Kidney (tissue), 14 donors: ENCODE data around the gene FGD3. TPM values are rescaled to one million over a fixed set of nuclear protein-coding genes. Genes with fewer than 3 reads are reported as not detected.

ENCODE experiments used
- DNase-seq, 5 donors: peaks; one replicate each; pipeline ENCODE4 v3.0.0-alpha.2; 2013 to 2020
- FAIRE-seq: peaks from 2 replicates; lab custom pipeline; 2012; peaks lifted over from hg19 to GRCh38; lab: Jason Lieb, UNC
- H3K27ac ChIP-seq, 2 donors: one replicate each; pipeline ENCODE4 v1.7.0; 2013; ENCODE audit warnings: low read depth in 2 of 2, low read length in 2 of 2, inconsistent platforms in 1 of 2
- H3K27me3 ChIP-seq: one replicate; pipeline ENCODE4 v1.7.1; 2013; ENCODE audit warnings: low read length, inconsistent platforms; ENCODE audit not compliant: control insufficient read depth, insufficient read depth
- H3K36me3 ChIP-seq, 3 donors: one replicate each; pipeline versions ENCODE4 v1.7.0 to v1.7.1; 2013; ENCODE audit warnings: low read length in 3 of 3, control low read depth in 1 of 3, inconsistent platforms in 1 of 3; ENCODE audit not compliant: insufficient read depth in 3 of 3, control insufficient read depth in 2 of 3
- H3K4me1 ChIP-seq, 3 donors: one replicate each; pipeline versions ENCODE4 v1.7.0 to v1.7.1; 2013; ENCODE audit warnings: low read length in 3 of 3, inconsistent platforms in 1 of 3, low read depth in 1 of 3; ENCODE audit not compliant: control insufficient read depth in 2 of 3, insufficient read depth in 2 of 3
- H3K4me3 ChIP-seq, 3 donors: one replicate each; pipeline versions ENCODE4 v1.7.0 to v1.8.1; 2013; ENCODE audit warnings: low read length in 3 of 3, control low read depth in 1 of 3, inconsistent platforms in 1 of 3
- H3K9ac ChIP-seq, 3 donors: one replicate each; pipeline versions ENCODE4 v1.7.0 to v1.7.1; 2013; ENCODE audit warnings: low read length in 3 of 3, control low read depth in 1 of 3, inconsistent platforms in 1 of 3
- H3K9me3 ChIP-seq, 3 donors: one replicate each; pipeline versions ENCODE4 v1.7.0 to v1.7.1; 2013; ENCODE audit warnings: low read length in 3 of 3, control low read depth in 1 of 3, inconsistent platforms in 1 of 3; ENCODE audit not compliant: control insufficient read depth in 2 of 3, insufficient read depth in 1 of 3
- intact Hi-C: fragments of 100-400 bp; cut with DNase I; formaldehyde crosslinking; loops from one replicate; pipeline ENCODE4 v1.11.1; 2022
- polyA plus RNA-seq: library from polyadenylated mRNA; stranded (reverse); fragments of 350-450 nt; fragmentation: Illumina TruSeq; extraction: RNeasy Lipid Tissue Mini Kit (QIAGEN cat#74804); gene quantifications from one replicate; pipeline ENCODE4 v1.2.3, GENCODE V29; 2014; ENCODE audit warnings: low read depth, low replicate concordance; ENCODE audit not compliant: insufficient read depth
- total RNA-seq: library from RNA; stranded (reverse); fragmentation: NEBNext Ultra II Directional; extraction: Animal tissue kit (Norgen Biotek cat#: 25700); gene quantifications from one replicate; pipeline ENCODE4 v1.2.1, GENCODE V29; 2021
- TF ChIP-seq, protein P1 (sequence below): IDR thresholded peaks from 3 replicates; pipeline ENCODE4 v1.5.1; 2012; ENCODE audit warnings: mild to moderate bottlenecking, moderate library complexity, borderline replicate concordance; ENCODE audit not compliant: insufficient read depth; ENCODE audit errors: extremely low read depth
- donor health status: control.
- donor health status: control.
- donor health status: control.
- donor health status: control.
- donor health status: control.
- donor health status: DM: yes; HTN: yes; CAD: no.
- donor health status: Normal renal cell carcinoma (clear cell type).

FGD3 gene
- total and polyA plus RNA-seq, 2 donors from 2014 or later = 7.4 to 12.1 TPM

DNA sequence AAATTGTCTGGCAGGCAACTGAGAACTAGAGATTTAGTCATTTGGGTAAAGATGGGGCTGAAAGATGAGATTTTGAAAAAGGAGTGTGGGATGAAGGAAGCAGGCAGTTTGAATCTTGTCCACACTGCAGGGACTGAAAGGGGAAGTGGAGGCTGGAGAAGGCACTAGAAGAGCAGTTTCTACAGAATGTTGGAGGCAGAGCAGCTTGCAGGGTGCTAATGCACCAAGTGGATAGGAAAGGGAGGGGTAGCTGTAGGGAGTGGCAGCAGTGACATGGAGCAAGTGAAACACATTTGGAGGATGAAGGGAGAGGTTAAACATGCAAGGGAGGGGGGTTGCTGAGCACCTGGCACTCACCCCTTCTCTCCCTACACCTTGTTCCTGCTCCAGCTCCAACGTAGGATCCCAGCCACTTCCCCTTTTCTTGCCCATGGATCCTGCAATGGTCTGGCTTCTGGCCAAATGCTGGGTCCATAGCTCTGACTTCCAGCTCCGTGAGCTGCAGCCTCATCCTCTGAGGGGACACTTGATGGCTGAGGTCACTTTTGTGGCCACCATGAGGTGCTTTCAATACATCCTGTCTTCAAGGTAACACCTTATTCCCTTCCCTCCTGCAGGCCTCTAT is 30.0 kb upstream of the FGD3 start:
- FAIRE-seq (no peak), DNase-seq (no peak)
- intact Hi-C loops = no loop called here
- H3K36me3 ChIP-seq = no peaks in the 10 kb centered on the region
- no peaks in the 10 kb centered on the region for H3K27me3 ChIP-seq
- TF ChIP-seq, protein P1, sequence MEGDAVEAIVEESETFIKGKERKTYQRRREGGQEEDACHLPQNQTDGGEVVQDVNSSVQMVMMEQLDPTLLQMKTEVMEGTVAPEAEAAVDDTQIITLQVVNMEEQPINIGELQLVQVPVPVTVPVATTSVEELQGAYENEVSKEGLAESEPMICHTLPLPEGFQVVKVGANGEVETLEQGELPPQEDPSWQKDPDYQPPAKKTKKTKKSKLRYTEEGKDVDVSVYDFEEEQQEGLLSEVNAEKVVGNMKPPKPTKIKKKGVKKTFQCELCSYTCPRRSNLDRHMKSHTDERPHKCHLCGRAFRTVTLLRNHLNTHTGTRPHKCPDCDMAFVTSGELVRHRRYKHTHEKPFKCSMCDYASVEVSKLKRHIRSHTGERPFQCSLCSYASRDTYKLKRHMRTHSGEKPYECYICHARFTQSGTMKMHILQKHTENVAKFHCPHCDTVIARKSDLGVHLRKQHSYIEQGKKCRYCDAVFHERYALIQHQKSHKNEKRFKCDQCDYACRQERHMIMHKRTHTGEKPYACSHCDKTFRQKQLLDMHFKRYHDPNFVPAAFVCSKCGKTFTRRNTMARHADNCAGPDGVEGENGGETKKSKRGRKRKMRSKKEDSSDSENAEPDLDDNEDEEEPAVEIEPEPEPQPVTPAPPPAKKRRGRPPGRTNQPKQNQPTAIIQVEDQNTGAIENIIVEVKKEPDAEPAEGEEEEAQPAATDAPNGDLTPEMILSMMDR = no peak
- H3K4me3 ChIP-seq = no peak overlapping the region
- H3K9ac ChIP-seq = no peak overlapping the region
- H3K9me3 ChIP-seq = no peaks in the 10 kb centered on the region
- no peaks in the 10 kb centered on the region for H3K4me1 ChIP-seq
- H3K27ac ChIP-seq = no peak overlapping the region

DNA sequence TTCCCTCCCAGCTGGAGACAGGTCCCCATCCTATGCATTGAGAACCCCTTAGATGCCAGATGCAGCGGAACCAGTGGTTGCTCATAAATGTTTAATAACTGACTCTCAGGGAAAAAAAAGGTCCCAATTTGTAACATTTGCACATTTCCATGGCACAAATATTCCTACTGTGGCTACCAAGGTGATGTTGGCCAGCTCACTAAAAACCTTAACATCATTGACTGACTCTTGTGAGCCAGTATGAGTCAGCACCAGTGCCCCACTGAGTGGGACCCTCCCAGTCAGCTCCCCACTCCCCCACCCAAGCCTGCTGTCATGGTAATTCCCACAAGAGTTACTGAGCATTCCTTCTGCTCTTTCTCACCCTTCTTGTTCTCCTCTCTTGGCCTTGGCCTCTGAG is 26.9 kb upstream of the FGD3 start:
- Histone ChIP-seq H3K27me3 (no peaks in the 10 kb centered on the region), H3K36me3 (no peaks in the 10 kb centered on the region), H3K4me3 (no peak overlapping the region), H3K9me3 (no peaks in the 10 kb centered on the region), H3K4me1 (no peaks in the 10 kb centered on the region), H3K9ac (no peak overlapping the region), H3K27ac (no peak overlapping the region)
- DNase-seq (no peak), FAIRE-seq (no peak)
- intact Hi-C loops = no loop called here
- TF ChIP-seq, protein P1 = no peak

DNA sequence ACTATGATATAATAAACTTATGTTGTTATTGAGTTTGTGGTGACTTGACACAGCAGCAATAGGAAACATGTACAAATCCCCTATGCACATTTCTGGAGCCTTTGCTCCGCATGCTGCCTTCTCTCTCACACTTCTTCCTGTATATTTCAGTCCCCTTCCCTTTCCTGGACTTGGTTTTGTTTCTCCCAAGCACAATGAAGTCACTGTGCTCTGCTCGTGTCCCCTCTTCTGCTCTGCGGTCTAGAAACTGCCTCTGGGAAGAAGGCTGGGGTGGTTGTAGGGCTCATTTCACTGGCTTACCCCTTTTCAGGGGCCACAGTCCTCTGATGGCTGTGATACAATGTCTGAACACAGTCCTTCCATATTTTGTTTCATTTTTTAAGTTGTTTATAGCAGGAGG is 15.7 kb upstream of the FGD3 start:
- H3K9ac ChIP-seq = no peak overlapping the region
- TF ChIP-seq, protein P1 = no peak
- FAIRE-seq = no peak
- no peaks in the 10 kb centered on the region for H3K9me3 ChIP-seq
- H3K4me3 ChIP-seq = no peak overlapping the region
- H3K27ac ChIP-seq = no peak overlapping the region
- intact Hi-C loops = no loop called here
- H3K36me3 ChIP-seq = no peaks in the 10 kb centered on the region
- no peaks in the 10 kb centered on the region for H3K4me1 ChIP-seq
- no peak for DNase-seq
- H3K27me3 ChIP-seq = no peaks in the 10 kb centered on the region

DNA sequence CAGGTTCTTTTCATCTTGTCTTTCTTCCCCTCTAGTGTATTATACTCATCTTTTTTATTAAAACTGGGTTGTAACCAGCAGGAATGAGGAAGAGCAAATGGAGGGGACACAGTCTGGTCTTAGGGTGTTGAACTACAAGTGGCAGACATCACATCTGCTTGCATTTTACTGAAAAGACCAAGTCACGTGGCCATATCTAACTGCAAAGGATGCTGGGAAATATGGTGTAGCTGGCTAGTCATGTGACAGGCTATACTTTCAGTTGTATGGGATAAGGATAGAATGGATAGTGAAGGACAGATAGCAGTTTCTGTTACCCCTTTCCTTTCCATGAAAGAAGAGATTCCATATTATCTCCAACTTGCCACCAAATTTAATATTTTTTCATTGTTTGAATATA is 13.0 kb upstream of the FGD3 start:
- DNase-seq (no peak), FAIRE-seq (no peak)
- no peaks in the 10 kb centered on the region for H3K27me3 ChIP-seq
- no peaks in the 10 kb centered on the region for H3K4me1 ChIP-seq
- no peak overlapping the region for H3K27ac ChIP-seq
- H3K36me3 ChIP-seq = no peaks in the 10 kb centered on the region
- no peaks in the 10 kb centered on the region for H3K9me3 ChIP-seq
- intact Hi-C loops = no loop called here
- TF ChIP-seq, protein P1 = no peak
- no peak overlapping the region for H3K4me3 ChIP-seq
- H3K9ac ChIP-seq = no peak overlapping the region
